Neural progenitor cell (in vitro differentiated cells): ENCODE measurements around the gene PPP1R18. TPM values are rescaled to one million over a fixed set of nuclear protein-coding genes. Genes with fewer than 3 reads are reported as not detected.
A peak's percentile ranks its signal among the peaks of the same experiment; 100 is the strongest.

Experiments used
- DNase-seq: peaks from one replicate; pipeline ENCODE4 v3.0.0-alpha.2; 2016; ENCODE audit warnings: low spot score
- H2AFZ ChIP-seq: fragments of 200-600 bp; sonication (generic); replicated peaks from 2 replicates; pipeline ENCODE4 v1.6.1; 2016; ENCODE audit warnings: antibody characterized with exemption
- H3F3A ChIP-seq: fragments of 200-600 bp; sonication (generic); 2 replicates; pipeline ENCODE4 v1.6.1; 2016; ENCODE audit warnings: antibody characterized with exemption, low read depth
- H3K27ac ChIP-seq: fragments of 200-600 bp; sonication (generic); 2 replicates; pipeline ENCODE4 v1.5.1; 2016; ENCODE audit warnings: mild to moderate bottlenecking
- H3K27me3 ChIP-seq: fragments of 200-600 bp; sonication (generic); 2 replicates; pipeline ENCODE4 v1.6.1; 2016; ENCODE audit warnings: mild to moderate bottlenecking, moderate library complexity
- H3K36me3 ChIP-seq: fragments of 200-600 bp; sonication (generic); 2 replicates; pipeline ENCODE4 v1.5.1; 2016
- H3K4me1 ChIP-seq: fragments of 200-600 bp; sonication (generic); 2 replicates; pipeline ENCODE4 v1.6.1; 2016; ENCODE audit warnings: mixed run types
- H3K4me2 ChIP-seq: fragments of 200-600 bp; sonication (generic); 2 replicates; pipeline ENCODE4 v1.6.1; 2016
- H3K4me3 ChIP-seq: fragments of 200-600 bp; sonication (generic); 2 replicates; pipeline ENCODE4 v1.5.1; 2016
- H3K79me2 ChIP-seq: fragments of 200-600 bp; sonication (generic); 2 replicates; pipeline ENCODE4 v1.6.1; 2016; ENCODE audit warnings: low read depth
- H3K9ac ChIP-seq: fragments of 200-600 bp; sonication (generic); 2 replicates; pipeline ENCODE4 v1.6.1; 2016
- H3K9me3 ChIP-seq: fragments of 200-600 bp; sonication (generic); 2 replicates; pipeline ENCODE4 v1.5.1; 2016; ENCODE audit warnings: low read depth
- H4K20me1 ChIP-seq: fragments of 200-600 bp; sonication (generic); 2 replicates; pipeline ENCODE4 v1.6.1; 2016; ENCODE audit warnings: low read depth
- H3K27ac Mint-ChIP-seq: 3 replicates; pipeline ENCODE4 v1.8.0; 2021; ENCODE audit warnings: mixed read lengths
- H3K27me3 Mint-ChIP-seq: 2 replicates; pipeline ENCODE4 v1.8.0; 2022; ENCODE audit warnings: low read depth, mild to moderate bottlenecking, inconsistent platforms, moderate library complexity, mixed read lengths; ENCODE audit not compliant: insufficient read depth
- H3K36me3 Mint-ChIP-seq: 3 replicates; pipeline ENCODE4 v1.8.0; 2021; ENCODE audit warnings: mixed read lengths
- H3K4me1 Mint-ChIP-seq: 3 replicates; pipeline ENCODE4 v1.8.0; 2021; ENCODE audit warnings: mixed read lengths
- H3K4me3 Mint-ChIP-seq: 3 replicates; pipeline ENCODE4 v1.8.0; 2021; ENCODE audit warnings: mild to moderate bottlenecking, moderate library complexity, mixed read lengths
- H3K9me3 Mint-ChIP-seq: 3 replicates; pipeline ENCODE4 v1.8.0; 2020; ENCODE audit warnings: mixed read lengths
- EZH2 ChIP-seq: fragments of 200-600 bp; sonication (generic); IDR thresholded peaks from 2 replicates; pipeline ENCODE4 v1.6.1; 2017; ENCODE audit warnings: antibody characterized with exemption, mild to moderate bottlenecking, moderate library complexity
- EZH2phosphoT487 ChIP-seq: fragments of 200-600 bp; sonication (generic); IDR thresholded peaks from 2 replicates; pipeline ENCODE4 v1.6.1; 2017; ENCODE audit warnings: antibody characterized with exemption
- total RNA-seq: library from RNA; depleted of rRNA; stranded (reverse); fragments of >200 nt; gene quantifications from 2 replicates; pipeline ENCODE4 v1.2.3, GENCODE V29; 2015; ENCODE audit warnings: low replicate concordance
- TF ChIP-seq, protein P1 (sequence below): fragments of 200-600 bp; sonication (generic); IDR thresholded peaks from 2 replicates; pipeline ENCODE4 v1.5.1; 2017; ENCODE audit warnings: antibody characterized with exemption, mild to moderate bottlenecking

Gene PPP1R18
- total RNA-seq, 1 donor from 2014 or later = 10.2 TPM

DNA sequence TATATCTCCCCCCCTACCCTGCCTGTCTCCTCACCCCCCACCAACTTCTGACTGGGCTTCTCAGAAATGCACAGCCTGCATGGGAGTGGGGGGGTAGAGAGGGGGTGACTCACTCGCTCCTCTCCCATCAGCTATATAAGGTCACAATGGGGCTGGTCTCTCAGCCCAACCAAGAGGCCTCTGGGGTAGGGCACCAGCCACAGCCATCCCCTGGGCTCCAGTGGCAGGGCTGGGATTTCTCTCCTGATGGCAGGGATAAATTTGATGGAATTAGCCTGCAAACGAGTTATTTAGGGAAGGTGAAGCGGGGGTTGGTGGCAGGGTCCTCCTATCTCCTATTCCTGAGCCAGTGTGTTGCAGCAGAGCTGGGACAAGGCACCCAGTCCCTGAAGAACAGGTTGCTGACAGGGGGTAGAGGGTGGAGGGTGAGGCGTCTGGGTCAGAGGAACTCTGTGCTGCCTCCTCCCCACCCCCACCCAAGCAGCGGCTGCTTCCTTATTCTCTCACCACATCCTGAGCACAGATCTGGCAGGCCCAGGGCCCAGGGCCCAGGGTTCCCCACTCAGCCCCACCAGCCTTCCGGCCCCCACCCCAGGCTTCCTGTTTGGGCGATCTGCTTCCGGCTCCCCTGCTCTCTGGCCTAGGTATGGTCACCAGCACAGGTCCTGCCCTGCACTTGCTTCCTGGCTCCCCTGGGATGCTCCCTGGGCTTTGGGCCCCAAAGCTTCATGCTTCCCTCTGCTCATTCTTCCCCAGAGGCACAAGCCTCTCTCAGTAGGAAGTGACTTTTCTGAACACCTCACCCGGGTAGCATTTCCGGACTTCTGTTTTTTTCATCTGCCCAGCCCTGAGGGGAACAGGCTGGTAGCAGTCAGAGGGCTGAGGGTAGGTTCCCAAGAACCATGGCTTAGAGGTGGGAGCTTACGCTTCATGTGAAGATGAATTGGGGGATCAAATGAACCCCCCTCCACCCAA, 4.0 kb downstream of the PPP1R18 start:
- peak; percentile 44 for DNase-seq
- Histone ChIP-seq H3K36me3 (no peaks in the 10 kb centered on the region), H3K9ac (peak overlapping the region; percentile 4), H3K4me2 (peak overlapping the region; percentile 97), H3K27ac (peak overlapping the region; percentile 78), H2AFZ (no peak overlapping the region), H3K4me3 (peak overlapping the region; percentile 41), H3K4me1 (peaks cover 60% of the 10 kb centered on the region), H4K20me1 (peaks cover 62% of the 10 kb centered on the region), H3K27me3 (no peaks in the 10 kb centered on the region), H3K79me2 (peaks cover 70% of the 10 kb centered on the region), H3K9me3 (no peaks in the 10 kb centered on the region), H3F3A (peaks cover 21% of the 10 kb centered on the region)
- Mint-ChIP-seq H3K4me1 (peaks cover 67% of the 10 kb centered on the region), H3K36me3 (peaks cover 10% of the 10 kb centered on the region), H3K27me3 (peaks cover 9% of the 10 kb centered on the region), H3K27ac (peak overlapping the region; percentile 74), H3K9me3 (no peaks in the 10 kb centered on the region), H3K4me3 (peak overlapping the region; percentile 87)
- TF ChIP-seq, protein P1, sequence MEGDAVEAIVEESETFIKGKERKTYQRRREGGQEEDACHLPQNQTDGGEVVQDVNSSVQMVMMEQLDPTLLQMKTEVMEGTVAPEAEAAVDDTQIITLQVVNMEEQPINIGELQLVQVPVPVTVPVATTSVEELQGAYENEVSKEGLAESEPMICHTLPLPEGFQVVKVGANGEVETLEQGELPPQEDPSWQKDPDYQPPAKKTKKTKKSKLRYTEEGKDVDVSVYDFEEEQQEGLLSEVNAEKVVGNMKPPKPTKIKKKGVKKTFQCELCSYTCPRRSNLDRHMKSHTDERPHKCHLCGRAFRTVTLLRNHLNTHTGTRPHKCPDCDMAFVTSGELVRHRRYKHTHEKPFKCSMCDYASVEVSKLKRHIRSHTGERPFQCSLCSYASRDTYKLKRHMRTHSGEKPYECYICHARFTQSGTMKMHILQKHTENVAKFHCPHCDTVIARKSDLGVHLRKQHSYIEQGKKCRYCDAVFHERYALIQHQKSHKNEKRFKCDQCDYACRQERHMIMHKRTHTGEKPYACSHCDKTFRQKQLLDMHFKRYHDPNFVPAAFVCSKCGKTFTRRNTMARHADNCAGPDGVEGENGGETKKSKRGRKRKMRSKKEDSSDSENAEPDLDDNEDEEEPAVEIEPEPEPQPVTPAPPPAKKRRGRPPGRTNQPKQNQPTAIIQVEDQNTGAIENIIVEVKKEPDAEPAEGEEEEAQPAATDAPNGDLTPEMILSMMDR = no peak
- TF ChIP-seq EZH2 (no peak), EZH2phosphoT487 (no peak)

DNA sequence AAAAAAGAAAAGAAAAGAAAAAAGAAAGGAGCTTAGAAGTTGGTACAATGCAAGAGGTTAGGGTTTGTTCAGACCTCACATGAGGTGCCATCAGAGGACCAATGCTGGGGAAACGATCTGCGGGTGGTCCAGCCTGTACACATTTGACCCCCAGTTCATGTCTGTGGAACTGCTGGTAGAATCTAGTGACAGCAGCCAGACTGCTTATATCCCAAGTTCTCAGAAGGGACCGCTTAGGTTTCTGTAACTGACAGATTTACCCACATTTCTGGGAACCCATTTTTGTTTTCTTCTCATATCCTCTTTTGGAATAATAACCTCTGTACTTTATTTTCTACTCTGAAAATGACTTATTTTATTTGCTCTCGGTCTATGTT, 4.7 kb downstream of the PPP1R18 start:
- H3K27me3 ChIP-seq = no peaks in the 10 kb centered on the region
- H2AFZ ChIP-seq = no peak overlapping the region
- peaks cover 10% of the 10 kb centered on the region for H3K36me3 Mint-ChIP-seq
- peaks cover 62% of the 10 kb centered on the region for H4K20me1 ChIP-seq
- no peak for DNase-seq
- H3K4me2 ChIP-seq = peak overlapping the region; percentile 97
- no peaks in the 10 kb centered on the region for H3K9me3 Mint-ChIP-seq
- H3K4me1 Mint-ChIP-seq = peaks cover 67% of the 10 kb centered on the region
- H3K27me3 Mint-ChIP-seq = peaks cover 9% of the 10 kb centered on the region
- H3K27ac ChIP-seq = no peak overlapping the region
- TF ChIP-seq EZH2 = no peak
- no peak for TF ChIP-seq EZH2phosphoT487
- TF ChIP-seq, protein P1 = no peak
- no peak overlapping the region for H3K4me3 ChIP-seq
- no peaks in the 10 kb centered on the region for H3K36me3 ChIP-seq
- no peak overlapping the region for H3K27ac Mint-ChIP-seq
- H3K4me1 ChIP-seq = peaks cover 60% of the 10 kb centered on the region
- H3K9me3 ChIP-seq = no peaks in the 10 kb centered on the region
- no peak overlapping the region for H3K9ac ChIP-seq
- peaks cover 70% of the 10 kb centered on the region for H3K79me2 ChIP-seq
- H3F3A ChIP-seq = peaks cover 16% of the 10 kb centered on the region
- peak overlapping the region; percentile 87 for H3K4me3 Mint-ChIP-seq

DNA sequence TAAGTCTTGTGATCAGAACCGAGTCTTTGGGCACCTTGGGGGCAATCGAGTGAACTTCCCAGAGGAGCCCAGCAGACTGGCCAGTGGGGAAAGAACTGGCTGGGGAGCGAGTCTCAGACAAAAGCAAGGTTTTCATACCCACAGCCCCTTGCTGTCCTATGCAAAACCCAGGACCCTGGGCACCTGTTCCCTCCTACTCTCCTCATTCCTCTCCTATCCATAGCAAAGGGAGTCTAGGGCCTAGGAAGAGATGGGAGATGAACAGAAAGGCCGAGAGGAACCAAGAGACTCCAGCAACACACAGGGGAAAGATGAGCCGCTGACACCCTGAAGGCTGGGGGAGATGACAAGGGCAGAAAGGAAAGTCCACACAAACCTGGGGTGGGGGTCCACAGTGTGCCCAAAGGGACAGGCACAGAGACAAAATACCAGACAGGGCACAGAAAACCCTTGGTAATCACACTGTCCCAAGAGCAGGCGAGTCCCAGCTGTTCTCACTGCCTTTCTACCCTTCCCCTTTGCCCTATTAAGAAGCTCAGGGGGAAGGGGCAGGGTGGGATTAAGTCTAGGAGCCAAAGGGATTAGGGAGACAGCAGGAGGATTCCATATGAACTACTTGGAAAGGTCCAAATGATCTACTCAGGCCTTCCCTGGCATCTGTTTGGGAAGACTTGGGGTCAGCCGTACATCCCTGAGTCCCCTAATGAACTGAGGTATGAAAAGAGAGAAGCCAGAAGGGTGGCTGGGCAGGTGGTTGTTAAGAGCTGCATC, 6.5 kb downstream of the PPP1R18 start:
- Histone ChIP-seq H4K20me1 (peaks cover 62% of the 10 kb centered on the region), H3K4me3 (peak overlapping the region; percentile 21), H2AFZ (no peak overlapping the region), H3K9me3 (no peaks in the 10 kb centered on the region), H3K9ac (no peak overlapping the region), H3K36me3 (no peaks in the 10 kb centered on the region), H3K4me1 (peaks cover 46% of the 10 kb centered on the region), H3F3A (peaks cover 15% of the 10 kb centered on the region), H3K27ac (peak overlapping the region; percentile 5), H3K4me2 (peak overlapping the region; percentile 75), H3K27me3 (no peaks in the 10 kb centered on the region), H3K79me2 (peaks cover 52% of the 10 kb centered on the region)
- peak overlapping the region; percentile 26 for H3K27ac Mint-ChIP-seq
- TF ChIP-seq, protein P1 = no peak
- TF ChIP-seq EZH2 = no peak
- no peak for TF ChIP-seq EZH2phosphoT487
- H3K4me3 Mint-ChIP-seq = peak overlapping the region; percentile 70
- peak; percentile 75 for DNase-seq
- H3K4me1 Mint-ChIP-seq = peaks cover 54% of the 10 kb centered on the region
- H3K27me3 Mint-ChIP-seq = peaks cover 14% of the 10 kb centered on the region
- peaks cover 17% of the 10 kb centered on the region for H3K36me3 Mint-ChIP-seq
- H3K9me3 Mint-ChIP-seq = no peaks in the 10 kb centered on the region
